Mesothelial cell of epicardium (in vitro differentiated cells): ENCODE results near the gene LUZP2. TPM values are rescaled to one million over a fixed set of nuclear protein-coding genes. Genes with fewer than 3 reads are reported as not detected.

Source experiments
- DNase-seq, 2 experiments: peaks; one replicate each; pipeline ENCODE4 v3.0.0; 2021; ENCODE audit warnings: low spot score in 2 of 2; ENCODE audit not compliant: unreplicated experiment in 2 of 2
- H3K27ac Mint-ChIP-seq: 2 replicates; pipeline ENCODE4 v1.8.0; 2021; ENCODE audit warnings: mixed read lengths
- H3K27me3 Mint-ChIP-seq: 2 replicates; pipeline ENCODE4 v1.8.0; 2021; ENCODE audit warnings: low read depth, mixed read lengths
- H3K36me3 Mint-ChIP-seq: 2 replicates; pipeline ENCODE4 v1.8.0; 2021; ENCODE audit warnings: mixed read lengths
- H3K4me1 Mint-ChIP-seq: 2 replicates; pipeline ENCODE4 v1.8.0; 2021; ENCODE audit warnings: mixed read lengths
- H3K4me3 Mint-ChIP-seq: 2 replicates; pipeline ENCODE4 v1.8.0; 2021; ENCODE audit warnings: mild to moderate bottlenecking, moderate library complexity, mixed read lengths
- H3K9me3 Mint-ChIP-seq: 2 replicates; pipeline ENCODE4 v1.8.0; 2021; ENCODE audit warnings: mixed read lengths
- CTCF ChIP-seq: fragments of 200-600 bp; sonication (generic); IDR thresholded peaks from one replicate; pipeline ENCODE4 v1.5.0; 2021; ENCODE audit warnings: antibody characterized with exemption; ENCODE audit not compliant: unreplicated experiment
- total RNA-seq: library from RNA; stranded (reverse); gene quantifications from 3 replicates; pipeline ENCODE4 v1.2.1, GENCODE V29; 2021

The LUZP2 gene
- total RNA-seq, 1 donor from 2014 or later: 4.5 TPM

DNA sequence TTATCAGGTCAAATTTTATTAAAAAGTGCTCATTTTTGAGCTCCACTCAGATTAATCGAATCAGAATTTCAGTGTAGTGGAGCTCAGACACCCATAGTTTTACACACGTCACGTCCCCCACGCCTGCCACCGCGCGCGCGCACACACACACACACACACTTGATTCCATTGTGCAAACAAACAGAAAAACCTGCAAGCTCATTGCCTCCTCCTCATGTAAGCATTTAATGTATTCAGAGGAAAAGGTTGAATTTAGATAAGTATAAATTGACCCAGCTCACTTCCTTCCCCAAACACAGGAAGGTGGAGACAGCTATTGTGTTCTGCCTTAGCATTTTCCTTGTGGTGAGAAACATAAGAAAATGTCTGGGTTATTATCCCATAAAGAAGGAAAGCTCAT lies 336.7 kb downstream of the LUZP2 start:
- H3K27ac Mint-ChIP-seq: no peak overlapping the region
- no peak for TF ChIP-seq CTCF
- no peaks in the 10 kb centered on the region for H3K36me3 Mint-ChIP-seq
- DNase-seq: no peak
- no peaks in the 10 kb centered on the region for H3K9me3 Mint-ChIP-seq
- no peak overlapping the region for H3K4me3 Mint-ChIP-seq
- no peaks in the 10 kb centered on the region for H3K27me3 Mint-ChIP-seq
- H3K4me1 Mint-ChIP-seq: peaks cover 25% of the 10 kb centered on the region

GRCh38 chr11:24837112-24837511 lies 340.3 kb downstream of the LUZP2 start:
- Mint-ChIP-seq H3K9me3 (no peaks in the 10 kb centered on the region), H3K4me3 (no peak overlapping the region), H3K36me3 (no peaks in the 10 kb centered on the region), H3K4me1 (peaks cover 12% of the 10 kb centered on the region), H3K27ac (no peak overlapping the region), H3K27me3 (no peaks in the 10 kb centered on the region)
- DNase-seq: no peak
- no peak for TF ChIP-seq CTCF

GRCh38 chr11:24842308-24842707 lies 345.5 kb downstream of the LUZP2 start:
- H3K4me1 Mint-ChIP-seq: no peaks in the 10 kb centered on the region
- H3K4me3 Mint-ChIP-seq: no peak overlapping the region
- H3K27ac Mint-ChIP-seq: no peak overlapping the region
- H3K36me3 Mint-ChIP-seq: no peaks in the 10 kb centered on the region
- H3K9me3 Mint-ChIP-seq: peaks cover 7% of the 10 kb centered on the region
- no peak for DNase-seq
- no peak for TF ChIP-seq CTCF
- no peaks in the 10 kb centered on the region for H3K27me3 Mint-ChIP-seq

GRCh38 chr11:24844406-24844805 lies 347.6 kb downstream of the LUZP2 start:
- TF ChIP-seq CTCF: no peak
- no peaks in the 10 kb centered on the region for H3K4me1 Mint-ChIP-seq
- peaks cover 7% of the 10 kb centered on the region for H3K9me3 Mint-ChIP-seq
- H3K36me3 Mint-ChIP-seq: no peaks in the 10 kb centered on the region
- no peaks in the 10 kb centered on the region for H3K27me3 Mint-ChIP-seq
- H3K27ac Mint-ChIP-seq: no peak overlapping the region
- H3K4me3 Mint-ChIP-seq: no peak overlapping the region
- no peak for DNase-seq

DNA sequence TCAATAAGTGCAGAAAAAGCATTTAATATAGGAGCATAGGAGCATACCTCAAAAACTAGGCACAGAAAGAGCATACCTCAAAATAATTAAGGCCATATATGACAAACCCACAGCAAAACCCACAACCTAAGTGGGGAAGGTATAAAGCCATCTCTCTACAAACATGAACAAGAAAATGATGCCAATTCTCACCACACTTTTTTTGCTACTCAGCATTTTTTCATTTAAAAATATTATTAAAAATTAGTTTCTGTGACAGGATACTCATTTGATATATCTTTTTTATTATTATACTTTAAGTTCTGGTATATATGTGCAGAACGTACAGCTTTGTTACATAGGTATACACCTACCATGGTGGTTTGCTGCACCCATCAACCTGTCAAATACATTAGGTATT lies 352.0 kb downstream of the LUZP2 start:
- Mint-ChIP-seq H3K36me3 (peaks cover 6% of the 10 kb centered on the region), H3K9me3 (peaks cover 26% of the 10 kb centered on the region), H3K27ac (no peak overlapping the region), H3K27me3 (no peaks in the 10 kb centered on the region), H3K4me3 (no peak overlapping the region), H3K4me1 (no peaks in the 10 kb centered on the region)
- DNase-seq: no peak
- TF ChIP-seq CTCF: no peak

GRCh38 chr11:24855951-24856350 lies 359.1 kb downstream of the LUZP2 start:
- Mint-ChIP-seq H3K36me3 (peaks cover 15% of the 10 kb centered on the region), H3K27me3 (no peaks in the 10 kb centered on the region), H3K27ac (no peak overlapping the region), H3K9me3 (peaks cover 34% of the 10 kb centered on the region), H3K4me1 (no peaks in the 10 kb centered on the region), H3K4me3 (no peak overlapping the region)
- DNase-seq: no peak
- no peak for TF ChIP-seq CTCF
